ENCODE measurements around the gene IRF2BP2. TPM values are rescaled to one million over a fixed set of nuclear protein-coding genes. Genes with fewer than 3 reads are reported as not detected.

Gene IRF2BP2
- total and polyA plus RNA-seq, 10 of the 15 experiments (the other 5 are each of a cell fraction or from before 2014, with no cell fraction given): 7.5 to 114 (median 52.3) TPM

- TF ChIP-seq EP300 (IDR thresholded peaks at IDR 0.05; ENCODE audit: borderline replicate concordance in 1 of 2, control insufficient read depth in 1 of 2, low read depth in 2 of 2, low read length in 2 of 2): peak in 1 of 2 experiments; percentile 43; a peak in 2 of 4 replicates
- no peak for TF ChIP-seq NFYA (IDR thresholded peaks at IDR 0.05; ENCODE audit: borderline replicate concordance, low read depth, low read length)
- TF ChIP-seq, protein P1, sequence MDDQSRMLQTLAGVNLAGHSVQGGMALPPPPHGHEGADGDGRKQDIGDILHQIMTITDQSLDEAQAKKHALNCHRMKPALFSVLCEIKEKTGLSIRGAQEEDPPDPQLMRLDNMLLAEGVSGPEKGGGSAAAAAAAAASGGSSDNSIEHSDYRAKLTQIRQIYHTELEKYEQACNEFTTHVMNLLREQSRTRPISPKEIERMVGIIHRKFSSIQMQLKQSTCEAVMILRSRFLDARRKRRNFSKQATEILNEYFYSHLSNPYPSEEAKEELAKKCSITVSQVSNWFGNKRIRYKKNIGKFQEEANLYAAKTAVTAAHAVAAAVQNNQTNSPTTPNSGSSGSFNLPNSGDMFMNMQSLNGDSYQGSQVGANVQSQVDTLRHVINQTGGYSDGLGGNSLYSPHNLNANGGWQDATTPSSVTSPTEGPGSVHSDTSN (IDR thresholded peaks at IDR 0.05; ENCODE audit: insufficient replicate concordance, low read depth, low read length): no peak
- peak; percentile 95 for TF ChIP-seq RELB (IDR thresholded peaks at IDR 0.05; ENCODE audit: low read depth)
- no peak for TF ChIP-seq BMI1 (IDR thresholded peaks at IDR 0.05; ENCODE audit: borderline replicate concordance)
- peak; percentile 73 for TF ChIP-seq SPI1 (IDR thresholded peaks at IDR 0.05; ENCODE audit: borderline replicate concordance, insufficient read depth, low read depth, low read length)
- 0 out of 2 replicates have a peak, but pooled peaks have one; percentile 13 for TF ChIP-seq RCOR1 (conservative IDR thresholded peaks at IDR 0.05; ENCODE audit: low read depth, low read length)
- TF ChIP-seq EED (IDR thresholded peaks at IDR 0.05; ENCODE audit: low read depth): peak; percentile 81
- TF ChIP-seq ZNF384 (IDR thresholded peaks at IDR 0.05; ENCODE audit: borderline replicate concordance, low read depth, low read length): no peak
- TF ChIP-seq SMC3 (IDR thresholded peaks at IDR 0.05; ENCODE audit: borderline replicate concordance, low read length): no peak
- TF ChIP-seq TCF12 (IDR thresholded peaks at IDR 0.05; ENCODE audit: low read depth, low read length): peak; percentile 15; the same call in 1 of the 2 replicates
- TF ChIP-seq WRNIP1 (IDR thresholded peaks at IDR 0.05; ENCODE audit: borderline replicate concordance, low read depth, low read length): no peak; the same call in none of the 2 replicates
- TF ChIP-seq TARDBP (IDR thresholded peaks at IDR 0.05; ENCODE audit: borderline replicate concordance): no peak
- peak; percentile 80 for TF ChIP-seq NBN (IDR thresholded peaks at IDR 0.05)
- TF ChIP-seq, protein P2, sequence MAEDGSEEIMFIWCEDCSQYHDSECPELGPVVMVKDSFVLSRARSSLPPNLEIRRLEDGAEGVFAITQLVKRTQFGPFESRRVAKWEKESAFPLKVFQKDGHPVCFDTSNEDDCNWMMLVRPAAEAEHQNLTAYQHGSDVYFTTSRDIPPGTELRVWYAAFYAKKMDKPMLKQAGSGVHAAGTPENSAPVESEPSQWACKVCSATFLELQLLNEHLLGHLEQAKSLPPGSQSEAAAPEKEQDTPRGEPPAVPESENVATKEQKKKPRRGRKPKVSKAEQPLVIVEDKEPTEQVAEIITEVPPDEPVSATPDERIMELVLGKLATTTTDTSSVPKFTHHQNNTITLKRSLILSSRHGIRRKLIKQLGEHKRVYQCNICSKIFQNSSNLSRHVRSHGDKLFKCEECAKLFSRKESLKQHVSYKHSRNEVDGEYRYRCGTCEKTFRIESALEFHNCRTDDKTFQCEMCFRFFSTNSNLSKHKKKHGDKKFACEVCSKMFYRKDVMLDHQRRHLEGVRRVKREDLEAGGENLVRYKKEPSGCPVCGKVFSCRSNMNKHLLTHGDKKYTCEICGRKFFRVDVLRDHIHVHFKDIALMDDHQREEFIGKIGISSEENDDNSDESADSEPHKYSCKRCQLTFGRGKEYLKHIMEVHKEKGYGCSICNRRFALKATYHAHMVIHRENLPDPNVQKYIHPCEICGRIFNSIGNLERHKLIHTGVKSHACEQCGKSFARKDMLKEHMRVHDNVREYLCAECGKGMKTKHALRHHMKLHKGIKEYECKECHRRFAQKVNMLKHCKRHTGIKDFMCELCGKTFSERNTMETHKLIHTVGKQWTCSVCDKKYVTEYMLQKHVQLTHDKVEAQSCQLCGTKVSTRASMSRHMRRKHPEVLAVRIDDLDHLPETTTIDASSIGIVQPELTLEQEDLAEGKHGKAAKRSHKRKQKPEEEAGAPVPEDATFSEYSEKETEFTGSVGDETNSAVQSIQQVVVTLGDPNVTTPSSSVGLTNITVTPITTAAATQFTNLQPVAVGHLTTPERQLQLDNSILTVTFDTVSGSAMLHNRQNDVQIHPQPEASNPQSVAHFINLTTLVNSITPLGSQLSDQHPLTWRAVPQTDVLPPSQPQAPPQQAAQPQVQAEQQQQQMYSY (CRISPR knock-in tag; IDR thresholded peaks at IDR 0.05): 0 out of 2 replicates have a peak, but pooled peaks have one; percentile 10
- TF ChIP-seq, protein P3, sequence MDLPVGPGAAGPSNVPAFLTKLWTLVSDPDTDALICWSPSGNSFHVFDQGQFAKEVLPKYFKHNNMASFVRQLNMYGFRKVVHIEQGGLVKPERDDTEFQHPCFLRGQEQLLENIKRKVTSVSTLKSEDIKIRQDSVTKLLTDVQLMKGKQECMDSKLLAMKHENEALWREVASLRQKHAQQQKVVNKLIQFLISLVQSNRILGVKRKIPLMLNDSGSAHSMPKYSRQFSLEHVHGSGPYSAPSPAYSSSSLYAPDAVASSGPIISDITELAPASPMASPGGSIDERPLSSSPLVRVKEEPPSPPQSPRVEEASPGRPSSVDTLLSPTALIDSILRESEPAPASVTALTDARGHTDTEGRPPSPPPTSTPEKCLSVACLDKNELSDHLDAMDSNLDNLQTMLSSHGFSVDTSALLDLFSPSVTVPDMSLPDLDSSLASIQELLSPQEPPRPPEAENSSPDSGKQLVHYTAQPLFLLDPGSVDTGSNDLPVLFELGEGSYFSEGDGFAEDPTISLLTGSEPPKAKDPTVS (IDR thresholded peaks at IDR 0.05; ENCODE audit: low read depth, low read length): no peak
- TF ChIP-seq BCL11A (IDR thresholded peaks at IDR 0.05; ENCODE audit: low read depth, low read length): 0 out of 2 replicates have a peak, but pooled peaks have one; percentile 37
- TF ChIP-seq ASH2L (IDR thresholded peaks at IDR 0.05; ENCODE audit: borderline replicate concordance, low read depth): no peak
- no peak for TF ChIP-seq NR2C1 (IDR thresholded peaks at IDR 0.05)
- TF ChIP-seq FOXK2 (IDR thresholded peaks at IDR 0.05): no peak
- no peak for TF ChIP-seq RB1 (IDR thresholded peaks at IDR 0.05; ENCODE audit: borderline replicate concordance)
Observed at GRCh38 chr1:234608025-234608910, 1.7 kb downstream of the IRF2BP2 start (continued).
